Nephron (organoid): ENCODE data around the gene PYDC1.

ENCODE experiments used
- H3K27ac Mint-ChIP-seq, 3 experiments: 2 replicates each; pipeline ENCODE4 v1.8.0; 2020; ENCODE audit warnings: mixed read lengths in 3 of 3, mild to moderate bottlenecking in 2 of 3, moderate library complexity in 1 of 3
- H3K27me3 Mint-ChIP-seq: 2 replicates; pipeline ENCODE4 v1.8.0; 2021; ENCODE audit warnings: low read depth, mild to moderate bottlenecking, moderate library complexity, mixed read lengths
- H3K36me3 Mint-ChIP-seq: 2 replicates; pipeline ENCODE4 v1.8.0; 2020; ENCODE audit warnings: low read depth, mixed read lengths
- H3K4me1 Mint-ChIP-seq: 2 replicates; pipeline ENCODE4 v1.8.0; 2020; ENCODE audit warnings: mixed read lengths
- H3K4me3 Mint-ChIP-seq, 3 experiments: 2 replicates each; pipeline ENCODE4 v1.8.0; 2020; ENCODE audit warnings: mild to moderate bottlenecking in 3 of 3, mixed read lengths in 3 of 3, moderate library complexity in 2 of 3
- H3K9me3 Mint-ChIP-seq: 2 replicates; pipeline ENCODE4 v1.8.0; 2020; ENCODE audit warnings: mixed read lengths
- TF ChIP-seq, protein P1 (sequence below), 3 experiments: fragments of 200-600 bp; sonication (generic); IDR thresholded peaks; one replicate each; pipeline ENCODE4 v1.5.0; 2021; ENCODE audit warnings: antibody characterized with exemption in 3 of 3; ENCODE audit not compliant: unreplicated experiment in 3 of 3

PYDC1 gene

DNA sequence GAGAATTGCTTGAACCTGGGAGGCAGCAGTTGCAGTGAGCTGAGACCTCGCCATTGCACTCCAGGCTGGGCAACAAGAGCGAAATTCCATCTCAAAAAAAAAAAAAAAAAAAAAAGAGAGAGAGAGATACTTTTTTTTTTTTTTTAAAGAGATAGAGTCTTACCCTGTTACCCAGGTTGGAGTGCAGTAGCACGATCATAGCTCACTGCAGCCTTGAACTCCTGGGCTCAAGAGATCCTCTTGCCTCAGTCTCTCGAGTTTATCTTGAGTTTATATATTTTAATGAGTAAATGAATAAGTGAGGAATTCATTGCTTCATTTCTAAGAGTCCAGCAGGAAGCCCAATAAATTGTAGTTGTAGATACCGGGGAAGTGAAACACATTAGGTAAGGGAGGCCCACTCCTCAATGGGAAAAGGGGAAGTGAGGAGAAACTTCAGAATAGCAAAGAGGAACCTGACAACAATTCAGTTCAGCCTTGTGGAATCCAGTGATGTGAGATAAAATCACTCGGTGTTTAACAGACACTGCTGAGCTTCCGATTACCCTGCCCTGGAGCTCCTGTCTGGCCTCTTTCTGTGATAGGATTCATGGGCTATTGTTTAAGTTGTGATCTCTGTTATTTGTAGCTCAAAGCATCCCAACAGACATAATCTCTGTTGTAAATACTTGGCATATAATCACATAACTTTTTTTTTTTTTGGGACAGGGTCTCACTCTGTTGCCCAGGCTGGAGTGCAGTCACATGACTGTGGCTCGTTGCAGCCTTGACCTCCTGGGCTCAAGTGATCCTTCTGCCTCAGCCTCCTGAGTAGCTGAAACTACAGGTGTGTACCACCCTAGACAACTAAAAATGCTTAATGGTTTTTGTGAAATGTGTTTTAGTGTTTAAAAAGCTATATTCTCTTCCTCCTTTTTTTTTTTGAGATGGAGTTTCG, 27.1 kb upstream of the PYDC1 start:
- Mint-ChIP-seq H3K27me3 (peaks cover 35% of the 10 kb centered on the region), H3K9me3 (no peaks in the 10 kb centered on the region), H3K36me3 (no peaks in the 10 kb centered on the region), H3K27ac (no peak overlapping the region), H3K4me1 (no peaks in the 10 kb centered on the region), H3K4me3 (no peak overlapping the region)
- TF ChIP-seq, protein P1, sequence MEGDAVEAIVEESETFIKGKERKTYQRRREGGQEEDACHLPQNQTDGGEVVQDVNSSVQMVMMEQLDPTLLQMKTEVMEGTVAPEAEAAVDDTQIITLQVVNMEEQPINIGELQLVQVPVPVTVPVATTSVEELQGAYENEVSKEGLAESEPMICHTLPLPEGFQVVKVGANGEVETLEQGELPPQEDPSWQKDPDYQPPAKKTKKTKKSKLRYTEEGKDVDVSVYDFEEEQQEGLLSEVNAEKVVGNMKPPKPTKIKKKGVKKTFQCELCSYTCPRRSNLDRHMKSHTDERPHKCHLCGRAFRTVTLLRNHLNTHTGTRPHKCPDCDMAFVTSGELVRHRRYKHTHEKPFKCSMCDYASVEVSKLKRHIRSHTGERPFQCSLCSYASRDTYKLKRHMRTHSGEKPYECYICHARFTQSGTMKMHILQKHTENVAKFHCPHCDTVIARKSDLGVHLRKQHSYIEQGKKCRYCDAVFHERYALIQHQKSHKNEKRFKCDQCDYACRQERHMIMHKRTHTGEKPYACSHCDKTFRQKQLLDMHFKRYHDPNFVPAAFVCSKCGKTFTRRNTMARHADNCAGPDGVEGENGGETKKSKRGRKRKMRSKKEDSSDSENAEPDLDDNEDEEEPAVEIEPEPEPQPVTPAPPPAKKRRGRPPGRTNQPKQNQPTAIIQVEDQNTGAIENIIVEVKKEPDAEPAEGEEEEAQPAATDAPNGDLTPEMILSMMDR (IDR thresholded peaks at IDR 0.05; ENCODE audit: unreplicated experiment in 3 of 3) = no peak

DNA sequence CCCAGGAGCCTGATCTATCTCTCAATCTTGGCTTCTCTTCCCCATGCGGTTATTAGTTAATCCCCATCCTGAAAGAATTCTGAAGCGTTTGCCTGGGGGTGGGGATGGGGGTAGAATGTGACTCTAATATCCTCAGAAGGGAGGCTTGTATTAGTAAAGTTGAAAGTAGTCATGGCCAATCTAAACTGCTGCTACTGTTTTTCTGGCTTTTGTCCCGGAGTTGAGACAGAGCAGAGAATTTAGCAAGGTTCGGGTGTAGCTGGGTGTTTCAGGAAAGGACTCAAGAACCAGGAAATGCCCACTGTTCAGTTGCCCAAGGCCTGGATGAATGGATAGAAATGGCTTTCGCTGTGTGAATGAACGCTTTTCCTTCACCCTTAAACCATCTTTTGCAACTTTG, 25.3 kb upstream of the PYDC1 start:
- no peak overlapping the region for H3K27ac Mint-ChIP-seq
- H3K4me3 Mint-ChIP-seq = no peak overlapping the region
- no peaks in the 10 kb centered on the region for H3K4me1 Mint-ChIP-seq
- no peaks in the 10 kb centered on the region for H3K36me3 Mint-ChIP-seq
- H3K9me3 Mint-ChIP-seq = no peaks in the 10 kb centered on the region
- TF ChIP-seq, protein P1 (IDR thresholded peaks at IDR 0.05; ENCODE audit: unreplicated experiment in 3 of 3) = no peak
- peaks cover 17% of the 10 kb centered on the region for H3K27me3 Mint-ChIP-seq

DNA sequence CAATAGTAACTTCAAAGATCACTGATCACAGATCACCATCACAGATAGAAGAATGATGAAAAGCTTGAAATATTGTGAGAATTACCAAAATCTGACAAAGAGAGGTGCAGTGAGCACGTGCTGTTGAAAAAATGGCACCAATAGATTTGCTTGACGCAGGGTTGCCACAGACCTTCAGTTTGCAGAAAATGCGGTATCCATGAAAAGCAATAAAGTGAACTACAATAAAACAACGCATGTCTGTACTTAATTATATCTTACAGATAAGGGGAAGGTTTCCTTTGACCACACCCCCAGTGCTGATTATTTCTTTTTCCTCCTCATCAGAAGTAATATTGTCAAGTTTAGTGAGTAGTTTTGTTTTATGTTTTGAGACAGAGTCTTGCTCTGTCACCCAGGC, 21.1 kb upstream of the PYDC1 start:
- Mint-ChIP-seq H3K36me3 (no peaks in the 10 kb centered on the region), H3K4me3 (no peak overlapping the region), H3K27me3 (no peaks in the 10 kb centered on the region), H3K27ac (no peak overlapping the region), H3K9me3 (peaks cover 17% of the 10 kb centered on the region), H3K4me1 (no peaks in the 10 kb centered on the region)
- TF ChIP-seq, protein P1 (IDR thresholded peaks at IDR 0.05; ENCODE audit: unreplicated experiment in 3 of 3) = no peak

DNA sequence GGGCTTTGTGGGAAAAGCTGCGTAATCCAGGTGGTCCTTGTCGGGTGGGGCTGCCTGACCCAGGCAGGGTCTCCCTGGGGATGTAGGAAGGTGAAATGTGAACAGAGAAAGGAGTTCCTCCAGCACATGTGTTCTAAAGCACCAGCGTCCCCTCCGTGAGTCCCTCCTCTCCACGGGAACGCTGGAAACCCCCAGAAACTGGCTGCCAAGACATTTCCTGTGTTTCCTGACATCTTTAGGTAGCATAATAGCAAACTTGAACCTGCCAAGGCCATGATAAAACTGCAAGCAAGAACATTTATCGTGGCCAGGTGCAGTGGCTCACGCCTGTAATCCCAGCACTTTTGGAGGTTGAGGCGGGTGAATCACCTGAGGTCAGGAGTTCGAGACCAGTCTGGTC, 12.6 kb upstream of the PYDC1 start:
- peaks cover 9% of the 10 kb centered on the region for H3K4me1 Mint-ChIP-seq
- H3K27me3 Mint-ChIP-seq = no peaks in the 10 kb centered on the region
- H3K4me3 Mint-ChIP-seq = no peak overlapping the region
- TF ChIP-seq, protein P1 (IDR thresholded peaks at IDR 0.05; ENCODE audit: unreplicated experiment in 3 of 3) = no peak
- peaks cover 20% of the 10 kb centered on the region for H3K9me3 Mint-ChIP-seq
- H3K36me3 Mint-ChIP-seq = no peaks in the 10 kb centered on the region
- H3K27ac Mint-ChIP-seq = no peak overlapping the region

DNA sequence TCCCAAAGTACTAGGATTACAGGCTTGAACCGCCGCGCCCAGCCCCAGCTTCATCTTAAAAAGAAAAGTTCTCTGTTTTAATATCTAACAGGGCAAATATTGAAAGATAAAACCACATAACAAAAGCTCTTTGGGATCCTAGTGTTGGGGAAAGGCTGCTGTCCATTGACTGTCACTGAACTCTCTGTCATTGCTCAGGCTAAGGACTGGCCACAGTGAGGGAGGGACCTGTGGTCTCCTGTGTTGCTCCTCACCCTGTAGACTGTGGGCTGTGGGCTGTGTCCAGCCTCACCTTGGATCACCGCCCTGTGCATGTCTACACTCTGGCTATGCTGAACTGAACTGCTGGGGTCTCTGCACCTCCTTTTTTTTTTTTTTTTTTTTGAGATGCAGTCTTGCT, 11.3 kb upstream of the PYDC1 start:
- Mint-ChIP-seq H3K4me3 (no peak overlapping the region), H3K9me3 (peaks cover 11% of the 10 kb centered on the region), H3K27me3 (no peaks in the 10 kb centered on the region), H3K27ac (no peak overlapping the region), H3K4me1 (peaks cover 9% of the 10 kb centered on the region), H3K36me3 (no peaks in the 10 kb centered on the region)
- TF ChIP-seq, protein P1 (IDR thresholded peaks at IDR 0.05; ENCODE audit: unreplicated experiment in 3 of 3) = no peak

DNA sequence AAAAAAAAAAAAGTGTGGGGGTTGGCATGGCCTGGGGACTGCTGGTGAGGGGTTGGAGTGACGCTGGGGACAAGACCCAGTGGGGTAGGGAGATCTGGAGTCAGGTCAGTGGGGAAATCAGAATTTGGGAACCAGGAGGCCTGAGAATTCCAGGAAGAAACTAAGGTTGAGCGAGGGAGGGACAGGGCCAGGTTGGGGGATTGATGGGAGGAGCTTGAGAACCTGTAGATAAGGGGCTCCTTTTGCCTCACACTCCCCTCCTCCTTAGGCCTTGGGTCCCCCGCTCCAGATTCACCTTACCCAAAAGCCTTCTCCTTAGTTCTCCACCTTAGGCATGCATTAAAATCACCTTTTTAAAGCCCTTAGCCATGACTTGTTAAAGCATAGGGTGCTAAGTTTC, 8.3 kb upstream of the PYDC1 start:
- Mint-ChIP-seq H3K4me3 (no peak overlapping the region), H3K27me3 (peaks cover 17% of the 10 kb centered on the region), H3K27ac (no peak overlapping the region), H3K9me3 (peaks cover 4% of the 10 kb centered on the region), H3K4me1 (peaks cover 9% of the 10 kb centered on the region), H3K36me3 (no peaks in the 10 kb centered on the region)
- TF ChIP-seq, protein P1 (IDR thresholded peaks at IDR 0.05; ENCODE audit: unreplicated experiment in 3 of 3) = no peak
